ENCODE data around the gene TBC1D13. TPM values are rescaled to one million over a fixed set of nuclear protein-coding genes. Genes with fewer than 3 reads are reported as not detected.
A peak's percentile ranks its signal among the peaks of the same experiment; 100 is the strongest.

The TBC1D13 gene
- total and polyA plus RNA-seq, 9 of the 15 experiments (the other 6 are each of a cell fraction or from before 2014, with no cell fraction given) = 2.3 to 28.7 (median 11.4) TPM

DNA sequence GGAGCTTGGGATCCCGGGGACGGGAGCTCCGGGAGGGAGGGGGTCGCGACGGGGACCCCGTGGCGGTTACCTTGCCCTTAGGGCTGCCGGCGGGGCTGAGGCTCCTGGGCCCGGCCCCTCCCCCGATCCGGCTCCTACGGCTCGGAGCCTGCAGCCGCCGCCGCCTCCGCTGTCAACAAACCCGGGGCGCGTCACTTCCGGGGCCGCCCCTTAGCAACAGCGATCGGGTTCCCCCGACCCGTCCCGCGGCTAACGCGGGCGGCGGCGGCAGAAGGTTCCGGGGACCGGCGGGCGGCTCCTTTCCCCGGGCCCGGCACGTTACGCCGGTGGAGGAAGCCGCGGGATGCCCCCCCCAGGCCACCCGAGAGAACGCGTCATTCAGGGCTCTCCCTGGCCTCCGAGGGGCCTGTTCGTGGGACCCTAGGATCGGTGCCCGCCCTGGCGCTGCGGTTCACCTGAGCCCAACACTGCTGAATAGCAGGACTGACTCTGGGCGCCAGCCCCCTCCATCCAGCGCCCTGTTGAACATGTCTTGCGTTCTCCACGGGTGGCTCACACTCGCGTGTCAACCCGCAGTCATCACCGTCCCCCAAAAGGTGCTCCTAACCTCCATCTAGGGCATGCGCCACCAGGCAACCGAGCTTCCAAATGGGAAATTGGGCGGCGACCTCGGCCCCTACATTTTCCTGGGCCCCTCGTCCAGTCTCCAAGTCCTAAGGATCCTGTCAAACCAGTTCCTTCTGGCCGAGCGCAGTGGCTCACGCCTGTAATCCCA, 15.1 kb upstream of the TBC1D13 start, which contains the start of gene ZER1 (continued):
- TF ChIP-seq, protein P1, sequence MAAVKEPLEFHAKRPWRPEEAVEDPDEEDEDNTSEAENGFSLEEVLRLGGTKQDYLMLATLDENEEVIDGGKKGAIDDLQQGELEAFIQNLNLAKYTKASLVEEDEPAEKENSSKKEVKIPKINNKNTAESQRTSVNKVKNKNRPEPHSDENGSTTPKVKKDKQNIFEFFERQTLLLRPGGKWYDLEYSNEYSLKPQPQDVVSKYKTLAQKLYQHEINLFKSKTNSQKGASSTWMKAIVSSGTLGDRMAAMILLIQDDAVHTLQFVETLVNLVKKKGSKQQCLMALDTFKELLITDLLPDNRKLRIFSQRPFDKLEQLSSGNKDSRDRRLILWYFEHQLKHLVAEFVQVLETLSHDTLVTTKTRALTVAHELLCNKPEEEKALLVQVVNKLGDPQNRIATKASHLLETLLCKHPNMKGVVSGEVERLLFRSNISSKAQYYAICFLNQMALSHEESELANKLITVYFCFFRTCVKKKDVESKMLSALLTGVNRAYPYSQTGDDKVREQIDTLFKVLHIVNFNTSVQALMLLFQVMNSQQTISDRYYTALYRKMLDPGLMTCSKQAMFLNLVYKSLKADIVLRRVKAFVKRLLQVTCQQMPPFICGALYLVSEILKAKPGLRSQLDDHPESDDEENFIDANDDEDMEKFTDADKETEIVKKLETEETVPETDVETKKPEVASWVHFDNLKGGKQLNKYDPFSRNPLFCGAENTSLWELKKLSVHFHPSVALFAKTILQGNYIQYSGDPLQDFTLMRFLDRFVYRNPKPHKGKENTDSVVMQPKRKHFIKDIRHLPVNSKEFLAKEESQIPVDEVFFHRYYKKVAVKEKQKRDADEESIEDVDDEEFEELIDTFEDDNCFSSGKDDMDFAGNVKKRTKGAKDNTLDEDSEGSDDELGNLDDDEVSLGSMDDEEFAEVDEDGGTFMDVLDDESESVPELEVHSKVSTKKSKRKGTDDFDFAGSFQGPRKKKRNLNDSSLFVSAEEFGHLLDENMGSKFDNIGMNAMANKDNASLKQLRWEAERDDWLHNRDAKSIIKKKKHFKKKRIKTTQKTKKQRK (IDR thresholded peaks at IDR 0.05; ENCODE audit: borderline replicate concordance, low read depth, low read length) = no peak
- TF ChIP-seq, protein P2, sequence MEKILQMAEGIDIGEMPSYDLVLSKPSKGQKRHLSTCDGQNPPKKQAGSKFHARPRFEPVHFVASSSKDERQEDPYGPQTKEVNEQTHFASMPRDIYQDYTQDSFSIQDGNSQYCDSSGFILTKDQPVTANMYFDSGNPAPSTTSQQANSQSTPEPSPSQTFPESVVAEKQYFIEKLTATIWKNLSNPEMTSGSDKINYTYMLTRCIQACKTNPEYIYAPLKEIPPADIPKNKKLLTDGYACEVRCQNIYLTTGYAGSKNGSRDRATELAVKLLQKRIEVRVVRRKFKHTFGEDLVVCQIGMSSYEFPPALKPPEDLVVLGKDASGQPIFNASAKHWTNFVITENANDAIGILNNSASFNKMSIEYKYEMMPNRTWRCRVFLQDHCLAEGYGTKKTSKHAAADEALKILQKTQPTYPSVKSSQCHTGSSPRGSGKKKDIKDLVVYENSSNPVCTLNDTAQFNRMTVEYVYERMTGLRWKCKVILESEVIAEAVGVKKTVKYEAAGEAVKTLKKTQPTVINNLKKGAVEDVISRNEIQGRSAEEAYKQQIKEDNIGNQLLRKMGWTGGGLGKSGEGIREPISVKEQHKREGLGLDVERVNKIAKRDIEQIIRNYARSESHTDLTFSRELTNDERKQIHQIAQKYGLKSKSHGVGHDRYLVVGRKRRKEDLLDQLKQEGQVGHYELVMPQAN (IDR thresholded peaks at IDR 0.05; ENCODE audit: borderline replicate concordance) = no peak; the same call in 1 of the 2 replicates
- TF ChIP-seq RHOXF2B (CRISPR knock-in tag; conservative IDR thresholded peaks at IDR 0.05) (no peak), HDAC3 (IDR thresholded peaks at IDR 0.05; ENCODE audit: borderline replicate concordance, partially characterized antibody) (no peak), MAFK (IDR thresholded peaks at IDR 0.05; ENCODE audit: low read length) (no peak), HDAC1 (IDR thresholded peaks at IDR 0.05) (0 out of 4 replicates have a peak, but pooled peaks of 1 of the 2 experiments have one; percentile 39)
- TF ChIP-seq, protein P3, sequence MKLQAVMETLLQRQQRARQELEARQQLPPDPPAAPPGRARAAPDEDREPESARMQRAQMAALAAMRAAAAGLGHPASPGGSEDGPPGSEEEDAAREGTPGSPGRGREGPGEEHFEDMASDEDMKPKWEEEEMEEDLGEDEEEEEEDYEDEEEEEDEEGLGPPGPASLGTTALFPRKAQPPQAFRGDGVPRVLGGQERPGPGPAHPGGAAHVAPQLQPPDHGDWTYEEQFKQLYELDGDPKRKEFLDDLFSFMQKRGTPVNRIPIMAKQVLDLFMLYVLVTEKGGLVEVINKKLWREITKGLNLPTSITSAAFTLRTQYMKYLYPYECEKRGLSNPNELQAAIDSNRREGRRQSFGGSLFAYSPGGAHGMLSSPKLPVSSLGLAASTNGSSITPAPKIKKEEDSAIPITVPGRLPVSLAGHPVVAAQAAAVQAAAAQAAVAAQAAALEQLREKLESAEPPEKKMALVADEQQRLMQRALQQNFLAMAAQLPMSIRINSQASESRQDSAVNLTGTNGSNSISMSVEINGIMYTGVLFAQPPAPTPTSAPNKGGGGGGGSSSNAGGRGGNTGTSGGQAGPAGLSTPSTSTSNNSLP (IDR thresholded peaks at IDR 0.05; ENCODE audit: borderline replicate concordance, low read depth, low read length) = no peak
